NCI-H2227 treated with DMSO at 0.1 percent for 48 hours (cell line): ENCODE data around the gene TRMT61B.

Source experiments
- DNase-seq: peaks from one replicate; lab custom pipeline; 2025; lab: John Stamatoyannopoulos, UW

The TRMT61B gene

DNA sequence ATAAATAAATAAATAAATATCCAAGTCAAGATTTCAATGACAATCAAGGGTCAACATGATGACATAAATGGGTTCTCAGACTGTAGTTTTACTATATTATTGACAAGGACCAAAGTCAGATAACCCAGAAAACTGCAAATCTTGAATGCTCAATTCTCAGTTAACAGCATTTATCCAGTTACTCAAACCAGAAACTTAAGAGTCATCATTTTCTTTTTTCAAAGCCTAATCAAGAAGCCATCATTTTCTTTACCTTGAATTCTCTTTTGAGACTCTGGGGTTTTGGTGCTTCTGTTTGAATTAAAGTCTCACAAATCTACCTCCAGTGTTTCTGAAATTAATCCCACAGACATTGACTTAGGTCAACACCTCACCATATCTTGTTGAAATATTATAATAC is 14.1 kb downstream of the TRMT61B start:
- DNase-seq: no peak

DNA sequence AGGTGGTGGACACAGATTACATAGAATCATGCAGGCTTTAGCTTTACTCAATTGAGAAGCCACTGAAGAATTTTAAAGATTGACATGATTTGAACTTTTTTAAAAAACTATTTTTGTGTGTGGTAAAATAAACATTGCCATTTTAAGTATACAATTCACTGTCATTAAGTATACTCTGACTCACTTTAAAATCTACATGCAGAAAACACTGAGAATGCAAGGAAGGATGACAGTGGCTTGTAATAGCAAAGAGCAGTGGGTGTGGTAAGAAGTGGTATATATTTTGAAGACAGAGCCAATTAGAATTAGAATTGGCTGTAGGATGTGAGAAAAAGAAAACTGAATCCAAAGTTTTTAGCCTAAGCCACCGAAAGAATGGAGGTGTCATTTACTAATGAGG is 14.9 kb downstream of the TRMT61B start:
- DNase-seq: no peak

DNA sequence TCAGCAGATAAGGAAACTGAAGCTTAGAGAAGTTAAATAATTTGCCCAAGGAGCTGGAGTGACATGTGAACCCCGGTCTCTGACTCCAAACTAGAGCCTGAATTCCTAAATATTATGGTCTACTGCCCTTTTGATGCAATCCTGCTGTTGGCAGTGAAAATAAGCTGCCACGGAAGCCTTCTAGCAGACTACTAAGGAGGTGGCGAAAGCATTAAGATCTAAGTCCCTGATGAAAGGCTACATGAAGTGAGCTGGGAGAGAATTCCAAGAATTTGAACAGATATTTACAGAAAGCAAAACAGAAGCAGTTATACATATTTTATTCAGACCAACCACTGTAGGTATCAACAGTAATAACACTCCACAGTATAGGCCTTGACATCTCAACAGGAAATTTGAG is 28.1 kb downstream of the TRMT61B start:
- no peak for DNase-seq

DNA sequence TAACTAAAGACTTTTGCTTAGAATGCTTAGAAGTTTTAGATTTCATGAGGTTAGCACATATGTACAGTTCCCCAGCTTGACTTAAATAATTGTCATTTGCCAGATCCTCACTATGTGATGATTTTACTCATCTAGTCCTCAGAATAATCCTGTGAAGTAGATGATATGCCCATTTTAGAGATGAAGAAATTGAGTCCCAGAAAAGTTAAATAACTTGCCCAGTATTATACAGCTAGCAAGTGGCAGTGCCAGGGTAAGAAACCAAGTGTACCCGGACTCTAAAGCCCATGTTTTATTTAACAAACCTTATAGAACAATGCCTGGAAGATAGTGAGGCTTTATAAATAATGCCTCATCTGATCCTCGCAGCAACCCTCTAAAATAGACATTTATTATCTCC is 31.1 kb downstream of the TRMT61B start:
- no peak for DNase-seq

DNA sequence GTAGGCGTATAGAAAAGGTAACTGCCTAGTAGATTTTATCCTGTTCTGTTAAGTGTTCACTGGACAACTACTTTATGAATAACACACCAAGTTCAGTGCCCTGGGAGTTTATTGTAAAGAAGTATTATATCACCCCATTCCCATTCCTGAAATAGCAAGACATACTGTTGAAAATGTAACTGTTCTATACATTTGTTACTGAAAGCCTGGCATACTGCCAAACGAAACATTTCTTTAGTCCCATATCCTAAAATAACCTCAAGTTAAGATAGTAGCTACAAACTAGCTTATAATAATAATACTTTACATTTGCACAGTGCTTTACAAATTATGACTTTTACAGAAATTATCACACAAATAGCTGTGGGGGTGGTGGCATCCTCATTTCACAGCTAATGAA is 34.3 kb downstream of the TRMT61B start:
- DNase-seq: no peak

DNA sequence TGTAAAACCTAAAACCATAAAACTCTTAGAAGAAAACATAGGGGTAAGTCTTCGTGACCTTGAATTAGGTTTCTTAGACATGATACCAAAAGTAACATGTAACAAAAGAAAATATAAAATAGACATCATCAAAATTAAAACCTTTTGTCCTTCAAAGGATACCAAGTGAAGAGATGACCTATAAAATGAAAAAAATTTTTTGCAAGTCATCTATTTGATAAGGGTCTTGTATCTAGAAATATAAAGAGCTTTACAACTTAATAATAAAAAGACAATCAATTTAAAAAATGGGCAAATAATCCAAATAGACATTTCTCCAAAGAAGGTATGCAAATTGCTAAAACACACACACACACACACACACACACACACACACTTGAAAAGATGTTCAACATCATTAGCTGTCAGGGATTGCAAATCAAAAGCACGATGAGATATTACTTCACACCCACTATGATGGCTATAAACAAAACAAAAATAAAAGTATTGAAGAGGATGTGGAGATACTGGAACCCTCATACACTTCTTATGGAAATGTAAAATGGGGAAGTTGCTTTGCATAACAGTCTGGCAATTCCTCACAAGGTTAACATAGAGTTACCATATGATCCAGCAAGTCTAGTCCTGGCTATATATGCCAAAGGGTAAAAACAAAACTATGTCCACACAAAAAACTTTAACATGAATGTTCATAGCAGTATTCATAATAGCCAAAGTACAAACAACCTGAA is 36.2 kb downstream of the TRMT61B start:
- no peak for DNase-seq

DNA sequence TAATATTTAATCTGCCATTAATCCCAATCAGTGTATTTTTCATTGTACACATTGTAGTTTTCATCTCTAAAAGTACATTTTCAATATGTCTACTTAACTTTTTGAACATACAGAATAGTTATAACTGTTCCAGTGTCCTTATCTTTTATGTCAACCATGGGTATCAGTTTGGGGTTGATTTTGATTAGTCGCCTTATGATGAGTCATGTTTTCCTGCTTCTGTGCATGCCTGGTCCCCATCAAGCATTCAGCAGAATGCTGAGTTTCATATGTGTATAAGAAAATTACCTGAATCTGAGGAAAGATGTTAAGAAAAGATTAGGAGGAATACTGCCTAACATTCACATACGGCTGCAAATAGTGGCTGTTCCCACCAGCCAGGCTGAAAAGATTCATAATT is 41.7 kb downstream of the TRMT61B start:
- DNase-seq: no peak

DNA sequence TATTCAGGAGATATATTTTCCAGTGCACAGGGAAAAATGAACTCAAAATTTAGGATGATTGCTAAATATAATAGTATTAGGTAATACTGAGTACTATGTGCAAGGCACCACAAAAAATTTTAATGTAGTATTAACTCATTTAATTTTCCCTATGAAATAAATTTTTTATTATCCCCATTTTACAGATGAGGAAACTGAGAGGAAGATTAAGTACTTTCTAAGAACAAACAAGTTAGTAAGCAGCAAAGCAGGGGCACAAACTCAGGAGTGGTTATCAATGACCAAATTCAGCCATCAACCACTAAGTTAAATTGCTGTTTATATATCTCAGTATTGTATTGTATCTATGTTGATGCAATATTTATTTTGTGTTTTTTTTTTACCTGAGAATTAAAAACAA is 45.2 kb downstream of the TRMT61B start:
- no peak for DNase-seq

DNA sequence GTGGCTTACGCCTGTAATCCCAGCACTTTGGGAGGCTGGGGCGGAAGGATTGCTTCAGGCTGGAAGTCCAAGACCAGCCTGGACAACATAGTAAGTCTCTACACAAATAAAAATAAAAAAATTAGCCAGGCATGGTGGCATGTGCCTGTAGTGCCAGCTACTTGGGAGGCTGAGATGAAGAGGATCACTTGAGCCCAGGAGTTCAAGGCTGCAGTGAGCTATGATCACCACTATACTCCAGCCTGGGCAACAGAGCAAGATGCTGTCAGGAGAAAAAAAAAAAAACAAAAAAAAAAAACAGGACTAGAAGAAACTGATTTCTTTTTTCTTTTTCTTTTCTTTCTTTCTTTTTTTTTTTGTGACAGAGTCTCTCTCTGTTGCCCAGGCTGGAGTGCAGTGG is 45.9 kb downstream of the TRMT61B start:
- no peak for DNase-seq

DNA sequence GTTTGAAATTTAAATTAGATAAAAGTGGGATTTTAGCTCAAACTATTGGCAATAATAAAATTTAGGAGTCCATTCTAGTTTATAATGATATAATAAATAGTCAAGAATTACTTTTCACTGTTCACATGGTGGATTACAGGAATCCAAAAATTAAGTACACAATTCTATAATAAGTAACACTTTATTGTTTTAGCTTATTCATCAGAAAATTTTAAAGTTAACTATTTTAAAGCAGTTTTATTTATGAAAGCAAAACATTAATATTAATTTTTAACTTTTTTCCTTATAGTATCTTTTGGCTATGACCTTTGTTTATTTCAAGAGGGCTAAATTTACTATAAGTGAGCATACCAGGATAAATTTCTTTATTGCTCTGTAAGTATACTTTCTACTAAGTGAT is 48.1 kb downstream of the TRMT61B start:
- DNase-seq: no peak

DNA sequence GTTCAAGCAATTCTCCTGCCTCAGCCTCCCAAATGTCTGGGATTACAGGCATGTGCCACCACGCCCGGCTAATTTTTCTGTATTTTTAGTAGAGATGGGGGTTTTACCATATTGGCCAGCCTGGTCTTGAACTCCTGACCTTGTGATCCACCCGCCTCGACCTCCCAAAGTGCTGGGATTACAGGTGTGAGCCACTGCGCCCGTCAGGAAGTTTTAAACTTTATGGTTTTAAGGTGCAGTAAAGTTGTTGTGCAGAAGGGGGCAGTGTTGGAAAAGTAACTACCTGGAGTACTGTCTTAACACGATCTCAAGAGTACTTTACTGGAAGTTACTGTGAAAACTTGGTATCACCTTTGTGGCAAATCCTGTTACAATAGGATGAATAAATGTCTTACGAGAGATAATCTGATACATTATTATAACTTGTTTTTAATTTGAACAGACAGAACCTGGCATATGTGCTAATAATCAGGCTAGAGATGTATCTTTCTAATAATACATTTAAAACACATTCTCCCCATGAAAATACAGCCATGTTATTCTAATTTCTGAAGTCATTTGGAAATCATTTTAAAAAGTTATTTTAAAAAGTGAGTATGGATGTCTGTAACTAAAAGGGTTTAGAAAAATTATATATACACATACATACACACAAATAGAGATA is 48.7 kb downstream of the TRMT61B start:
- DNase-seq: peak; percentile 58

DNA sequence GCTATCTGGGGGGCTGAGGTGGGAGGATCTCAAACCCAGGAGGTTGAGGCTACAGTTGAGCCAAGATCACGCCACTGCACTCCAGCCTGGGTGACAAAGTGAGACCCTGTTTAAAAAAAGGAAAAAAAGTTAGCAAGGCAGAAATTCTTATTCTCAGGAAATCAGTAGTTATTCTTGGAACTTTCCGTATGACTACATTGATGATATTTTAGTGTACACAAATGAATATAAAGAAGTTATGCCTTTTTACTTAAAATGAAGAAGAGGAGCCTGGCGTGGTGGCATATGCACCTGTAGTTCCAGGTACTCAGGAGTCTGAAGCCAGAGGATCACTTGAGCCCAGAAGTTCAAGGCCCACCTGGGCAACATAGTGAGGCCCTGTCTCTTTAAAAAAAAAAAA is 52.1 kb downstream of the TRMT61B start:
- DNase-seq: no peak

DNA sequence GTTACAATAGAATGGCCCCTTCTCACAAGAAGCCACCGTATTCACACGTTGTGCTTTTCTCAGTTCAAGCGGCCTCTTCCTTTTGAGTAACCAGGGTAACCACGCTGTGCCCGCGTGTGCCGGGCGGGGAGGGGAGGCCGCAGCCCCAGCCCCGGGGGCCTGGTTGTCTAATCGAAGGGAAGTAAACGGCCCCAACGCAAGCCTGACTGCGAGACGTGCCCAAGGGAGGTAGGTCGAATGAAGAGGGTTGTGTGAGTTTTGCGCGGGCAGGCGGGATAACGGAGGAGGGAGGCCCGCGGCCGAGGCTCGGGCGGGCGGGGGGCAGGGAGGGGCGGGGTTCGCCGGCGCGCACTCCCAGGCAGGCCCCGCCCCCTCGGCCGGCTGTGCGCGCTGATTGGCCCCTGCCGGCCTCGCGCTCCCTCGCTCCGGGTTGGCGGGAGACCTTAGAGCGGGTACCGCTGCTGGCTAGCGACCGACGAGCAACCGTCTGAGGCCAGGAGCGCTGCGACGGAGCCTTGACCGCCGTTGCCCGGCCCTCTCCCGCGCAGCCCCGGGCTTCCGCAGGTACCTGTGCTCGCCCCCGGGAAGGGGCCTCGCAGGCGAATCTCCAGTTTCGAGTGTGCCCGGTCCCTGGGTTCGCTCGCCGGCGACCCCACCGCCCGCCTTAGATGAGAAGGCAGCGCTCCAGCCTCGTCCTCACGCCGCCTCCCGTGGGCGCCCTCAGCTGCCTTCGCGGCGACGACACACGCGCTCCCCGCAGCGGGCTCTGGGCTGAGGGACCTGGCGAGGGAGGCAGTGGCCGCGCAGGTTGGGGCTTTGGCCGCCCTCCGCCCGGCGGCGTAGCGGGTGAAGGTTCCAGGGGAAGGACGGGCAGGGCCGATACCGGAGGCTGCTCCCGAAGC is 59.5 kb downstream of the TRMT61B start, which contains the start of gene SPDYA:
Gene SPDYA (plus strand): TSS at position 451 of the 902 bp plus-strand sequence. CDS start 5,181 bp downstream, outside the sequence.
- DNase-seq: peak; percentile 90

DNA sequence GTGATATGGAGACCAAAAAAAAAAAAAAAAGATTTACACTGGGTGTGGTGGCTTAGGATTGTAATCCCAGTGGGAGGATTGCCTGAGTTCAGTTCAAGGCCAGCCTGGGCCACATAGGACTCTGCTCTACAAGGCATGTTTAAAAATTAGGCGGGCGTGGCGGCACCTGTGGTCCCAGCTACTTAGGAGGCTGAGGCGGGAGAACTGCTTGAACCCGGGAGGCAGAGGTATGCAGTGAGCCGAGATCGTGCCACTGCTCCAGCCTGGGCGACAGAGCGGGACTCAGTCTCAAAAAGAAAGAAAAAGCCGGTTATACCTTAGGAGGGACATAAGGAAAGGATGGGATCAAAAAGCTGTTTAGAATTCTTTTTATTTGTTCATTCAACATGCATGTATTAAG is 60.2 kb downstream of the TRMT61B start:
- DNase-seq: no peak

DNA sequence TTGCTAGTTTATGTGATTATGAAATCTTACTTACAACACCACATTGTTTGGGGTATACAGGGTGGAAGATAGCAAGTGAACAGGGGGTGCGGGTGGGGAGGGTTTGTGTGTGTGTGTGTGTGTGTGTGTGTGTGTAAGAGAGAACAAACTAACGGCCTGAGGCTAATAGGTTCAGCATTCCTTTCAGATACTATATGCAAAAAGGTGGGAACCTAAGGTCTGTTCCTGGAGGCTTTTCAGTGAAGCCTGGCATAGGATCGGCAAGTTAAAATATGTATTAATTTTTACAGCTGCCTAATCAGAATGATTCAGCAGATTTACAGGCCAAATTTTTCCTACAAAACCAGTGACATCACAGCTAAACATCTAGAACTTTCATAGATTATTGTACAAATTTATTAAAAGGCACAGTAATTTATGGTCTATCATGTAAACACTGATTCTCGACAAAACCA is 67.1 kb downstream of the TRMT61B start:
- DNase-seq: no peak

DNA sequence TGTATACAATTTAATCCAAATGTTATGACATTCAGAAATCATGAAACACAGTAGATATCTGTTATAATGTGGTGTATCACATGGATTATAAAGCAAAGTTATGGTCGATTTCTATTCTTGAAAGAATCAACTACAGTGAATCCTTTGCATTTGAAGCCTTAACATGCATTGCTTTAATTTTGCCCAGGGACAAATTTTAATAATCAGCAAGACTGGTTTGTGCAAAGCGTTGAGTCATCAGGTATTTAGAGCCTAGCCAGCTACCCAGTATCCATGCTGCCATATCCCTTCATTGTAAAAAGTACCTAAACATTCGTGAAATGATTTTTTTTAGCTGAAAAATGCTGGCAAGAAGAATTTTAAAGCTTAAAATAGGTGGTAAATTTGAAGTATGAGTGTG is 68.4 kb downstream of the TRMT61B start:
- DNase-seq: no peak
